GM18861 (cell line): ENCODE results near the gene TRAFD1.

ENCODE experiments used
- ATAC-seq: cut with Tn5 transposase; IDR thresholded peaks from one replicate; pipeline ENCODE4 v1.9.1; 2021; ENCODE audit not compliant: unreplicated experiment

The TRAFD1 gene

GRCh38 chr12:112198120-112198733 lies 72.9 kb downstream of the TRAFD1 start:
- ATAC-seq, result no peak

DNA sequence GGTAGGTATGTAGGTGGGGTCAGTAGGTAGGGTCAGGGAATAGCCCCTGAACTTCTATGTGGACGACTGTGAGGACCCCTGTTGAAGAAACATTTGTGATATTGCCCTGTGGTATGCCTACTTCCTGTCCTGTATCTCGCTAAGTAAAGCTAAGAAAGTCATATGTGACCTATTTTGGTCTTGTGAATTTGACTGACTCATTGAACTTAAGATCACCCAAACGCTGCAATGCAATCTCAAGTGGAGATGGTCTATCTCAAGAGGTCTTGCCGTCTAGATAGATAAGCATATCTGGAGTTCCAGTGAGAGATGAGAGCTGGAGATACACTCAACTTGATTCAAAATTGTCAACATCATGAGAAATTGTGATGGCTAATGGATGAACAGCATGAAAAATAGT lies 73.8 kb downstream of the TRAFD1 start:
- no peak for ATAC-seq
